ENCODE data around the gene SMYD3.
"Not testable (repeated sequence)": the region's sequence is repeated elsewhere in the genome, so short reads cannot be mapped to it uniquely, and the experiment has no call there.

The SMYD3 gene

GRCh38 chr1:245809361-245809760, 697.7 kb downstream of the SMYD3 start:
- peak; percentile 38 for DNase-seq

- no peak for DNase-seq
Observed at GRCh38 chr1:245807954-245808719, 698.9 kb downstream of the SMYD3 start.

GRCh38 chr1:245807306-245807705, 699.8 kb downstream of the SMYD3 start:
- no peak for DNase-seq

GRCh38 chr1:245805532-245805931, 701.5 kb downstream of the SMYD3 start:
- DNase-seq: no peak

GRCh38 chr1:245804696-245805095, 702.4 kb downstream of the SMYD3 start:
- DNase-seq: no peak

GRCh38 chr1:245803666-245804037, 703.4 kb downstream of the SMYD3 start:
- DNase-seq: no peak

GRCh38 chr1:245802941-245803665, 704.0 kb downstream of the SMYD3 start:
- DNase-seq: no peak

GRCh38 chr1:245800901-245801605, 706.0 kb downstream of the SMYD3 start:
- DNase-seq: no peak

- DNase-seq: no peak
Observed at GRCh38 chr1:245798349-245798711, 708.7 kb downstream of the SMYD3 start.

- no peak for DNase-seq
Observed at GRCh38 chr1:245797592-245798348, 709.3 kb downstream of the SMYD3 start.

- no peak for DNase-seq
Observed at GRCh38 chr1:245791410-245792312, 715.4 kb downstream of the SMYD3 start.

GRCh38 chr1:245790441-245790840, 716.6 kb downstream of the SMYD3 start:
- no peak for DNase-seq

- no peak for DNase-seq
Observed at GRCh38 chr1:245788886-245789285, 718.2 kb downstream of the SMYD3 start.

GRCh38 chr1:245788269-245788668, 718.8 kb downstream of the SMYD3 start:
- no peak for DNase-seq

GRCh38 chr1:245786948-245787347, 720.1 kb downstream of the SMYD3 start:
- DNase-seq: no peak

GRCh38 chr1:245779797-245780755, 727.0 kb downstream of the SMYD3 start:
- no peak for DNase-seq

- DNase-seq: no peak
Observed at GRCh38 chr1:245777752-245778151, 729.3 kb downstream of the SMYD3 start.

- no peak for DNase-seq
Observed at GRCh38 chr1:245776694-245777332, 730.3 kb downstream of the SMYD3 start.

GRCh38 chr1:245776139-245776538, 730.9 kb downstream of the SMYD3 start:
- no peak for DNase-seq

- not testable (repeated sequence) for DNase-seq
Observed at GRCh38 chr1:245774931-245775330, 732.1 kb downstream of the SMYD3 start.
